HCT116 (cell line): ENCODE measurements around the gene IL1RL1.

Experiments used
- ATF3 ChIP-seq: IDR thresholded peaks from 2 replicates; pipeline ENCODE4 v1.6.1; 2012
- ELF1 ChIP-seq: IDR thresholded peaks from 2 replicates; pipeline ENCODE4 v1.6.1; 2012; ENCODE audit warnings: low read depth, borderline replicate concordance
- FOSL1 ChIP-seq: IDR thresholded peaks from 2 replicates; pipeline ENCODE4 v1.6.1; 2012; ENCODE audit warnings: low read depth
- JUND ChIP-seq: IDR thresholded peaks from 2 replicates; pipeline ENCODE4 v1.6.1; 2012
- MAX ChIP-seq: IDR thresholded peaks from 2 replicates; pipeline ENCODE4 v1.6.1; 2012
- POLR2A ChIP-seq: IDR thresholded peaks from 2 replicates; pipeline ENCODE4 v1.7.0; 2011; ENCODE audit warnings: borderline replicate concordance; ENCODE audit not compliant: insufficient read depth, insufficient read length; ENCODE audit errors: extremely low read depth
- POLR2AphosphoS5 ChIP-seq: IDR thresholded peaks from 2 replicates; pipeline ENCODE4 v1.6.1; 2011; ENCODE audit warnings: mild to moderate bottlenecking, low read depth, low read length, moderate library complexity
- RAD21 ChIP-seq: IDR thresholded peaks from 2 replicates; pipeline ENCODE4 v1.6.1; 2012; ENCODE audit warnings: low read depth, mild to moderate bottlenecking
- SIN3A ChIP-seq: IDR thresholded peaks from 2 replicates; pipeline ENCODE4 v1.6.1; 2012; ENCODE audit warnings: low read depth
- TCF7L2 ChIP-seq: IDR thresholded peaks from 2 replicates; pipeline ENCODE4 v1.7.0; 2011; ENCODE audit warnings: borderline replicate concordance, inconsistent platforms; ENCODE audit not compliant: insufficient read depth, insufficient read length; ENCODE audit errors: extremely low read depth
- ZBTB33 ChIP-seq: IDR thresholded peaks from 2 replicates; pipeline ENCODE4 v1.6.1; 2011; ENCODE audit warnings: mild to moderate bottlenecking, low read length, moderate library complexity; ENCODE audit not compliant: insufficient replicate concordance; ENCODE audit errors: extremely low read depth
- TF ChIP-seq, protein P1 (sequence below), 3 experiments: fragments of 200-600 bp in 1 of 3; sonication (generic) in 1 of 3; IDR thresholded peaks in 2 of 3; conservative IDR thresholded peaks in 1 of 3; 2 replicates each; pipeline ENCODE4 v1.5.1; 2012 to 2017; ENCODE audit warnings: low read depth in 2 of 3, low read length in 2 of 3, antibody characterized with exemption in 1 of 3, borderline replicate concordance in 1 of 3, control low read depth in 1 of 3, mild to moderate bottlenecking in 1 of 3, mixed read lengths in 1 of 3, mixed run types in 1 of 3, moderate library complexity in 1 of 3; ENCODE audit not compliant: insufficient read depth in 1 of 3

- TF ChIP-seq, protein P1, sequence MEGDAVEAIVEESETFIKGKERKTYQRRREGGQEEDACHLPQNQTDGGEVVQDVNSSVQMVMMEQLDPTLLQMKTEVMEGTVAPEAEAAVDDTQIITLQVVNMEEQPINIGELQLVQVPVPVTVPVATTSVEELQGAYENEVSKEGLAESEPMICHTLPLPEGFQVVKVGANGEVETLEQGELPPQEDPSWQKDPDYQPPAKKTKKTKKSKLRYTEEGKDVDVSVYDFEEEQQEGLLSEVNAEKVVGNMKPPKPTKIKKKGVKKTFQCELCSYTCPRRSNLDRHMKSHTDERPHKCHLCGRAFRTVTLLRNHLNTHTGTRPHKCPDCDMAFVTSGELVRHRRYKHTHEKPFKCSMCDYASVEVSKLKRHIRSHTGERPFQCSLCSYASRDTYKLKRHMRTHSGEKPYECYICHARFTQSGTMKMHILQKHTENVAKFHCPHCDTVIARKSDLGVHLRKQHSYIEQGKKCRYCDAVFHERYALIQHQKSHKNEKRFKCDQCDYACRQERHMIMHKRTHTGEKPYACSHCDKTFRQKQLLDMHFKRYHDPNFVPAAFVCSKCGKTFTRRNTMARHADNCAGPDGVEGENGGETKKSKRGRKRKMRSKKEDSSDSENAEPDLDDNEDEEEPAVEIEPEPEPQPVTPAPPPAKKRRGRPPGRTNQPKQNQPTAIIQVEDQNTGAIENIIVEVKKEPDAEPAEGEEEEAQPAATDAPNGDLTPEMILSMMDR (IDR thresholded peaks at IDR 0.05 in 2 of 3, conservative IDR thresholded peaks at IDR 0.05 in 1 of 3; ENCODE audit: borderline replicate concordance in 1 of 3, insufficient read depth in 1 of 3, low read depth in 2 of 3, low read length in 2 of 3): no peak
- TF ChIP-seq ATF3 (no peak), TCF7L2 (no peak), POLR2A (no peak), RAD21 (no peak), MAX (no peak), SIN3A (no peak), JUND (no peak), FOSL1 (no peak), POLR2AphosphoS5 (no peak), ELF1 (no peak), ZBTB33 (no peak)
These were observed 45.2 kb upstream of the IL1RL1 start for GRCh38 chr2:102266204-102266603.
